ENCODE data around the gene MSRB1. TPM values are rescaled to one million over a fixed set of nuclear protein-coding genes. Genes with fewer than 3 reads are reported as not detected.

The MSRB1 gene
- total RNA-seq, 1 experiment from 2014 or later, result 26.4 TPM

GRCh38 chr16:1942047-1942809, 771 bp downstream of the MSRB1 start (continued):
- TF ChIP-seq USF2 (CRISPR knock-in tag; IDR thresholded peaks at IDR 0.05) (no peak), ZNF219 (CRISPR knock-in tag; IDR thresholded peaks at IDR 0.05; ENCODE audit: borderline replicate concordance) (no peak), TEAD1 (CRISPR knock-in tag; IDR thresholded peaks at IDR 0.05) (no peak), GRHL2 (CRISPR knock-in tag; IDR thresholded peaks at IDR 0.05; ENCODE audit: insufficient replicate concordance, severe bottlenecking) (no peak), ZNF416 (CRISPR knock-in tag; IDR thresholded peaks at IDR 0.05) (no peak), AR (CRISPR knock-in tag; IDR thresholded peaks at IDR 0.05) (no peak), ZSCAN18 (CRISPR knock-in tag; IDR thresholded peaks at IDR 0.05) (no peak), SOX15 (CRISPR knock-in tag; IDR thresholded peaks at IDR 0.05) (no peak), ETV6 (CRISPR knock-in tag; IDR thresholded peaks at IDR 0.05) (no peak), E2F4 (CRISPR knock-in tag; IDR thresholded peaks at IDR 0.05; ENCODE audit: borderline replicate concordance, low read depth) (no peak), PREB (CRISPR knock-in tag; IDR thresholded peaks at IDR 0.05; ENCODE audit: borderline replicate concordance) (no peak), CREB1 (CRISPR knock-in tag; IDR thresholded peaks at IDR 0.05) (no peak)

- peak; percentile 72 for DNase-seq (ENCODE audit: low spot score)
- H3K27me3 Mint-ChIP-seq (ENCODE audit: low read depth), result peaks cover 13% of the 10 kb centered on the region
- peaks cover 12% of the 10 kb centered on the region for H3K36me3 Mint-ChIP-seq
- ATAC-seq, result peak; percentile 15; the same call in 1 of the 2 replicates
- ChIA-PET POLR2A (interaction anchor here (0.5 to 1.5 kb wide), 5 partner anchors 12 to 70 kb away, joined by 3 to 19 read pairs (median 5); partner anchors contain the start of genes RPL3L and RPS2), CTCF (interaction anchor here (0.6 to 4.4 kb wide), 33 partner anchors 9 to 207 kb away, joined by 3 to 29 read pairs (median 4); partner anchors contain the start of genes FAHD1, NOXO1, NUBP2 and RAB26)
- peaks cover 22% of the 10 kb centered on the region for H3K4me1 Mint-ChIP-seq
- peak overlapping the region; percentile 87 for H3K4me3 Mint-ChIP-seq
- no peak overlapping the region for H3K27ac Mint-ChIP-seq
- no peaks in the 10 kb centered on the region for H3K9me3 Mint-ChIP-seq
- TF ChIP-seq IRF1 (CRISPR knock-in tag; IDR thresholded peaks at IDR 0.05), result no peak
- no peak for TF ChIP-seq MLX (CRISPR knock-in tag; IDR thresholded peaks at IDR 0.05)
- TF ChIP-seq PRRX2 (CRISPR knock-in tag; IDR thresholded peaks at IDR 0.05), result no peak
- no peak for TF ChIP-seq ZNF121 (CRISPR knock-in tag; IDR thresholded peaks at IDR 0.05)
- no peak for TF ChIP-seq PREB (CRISPR knock-in tag; IDR thresholded peaks at IDR 0.05; ENCODE audit: borderline replicate concordance)
- TF ChIP-seq FOXP1 (CRISPR knock-in tag; IDR thresholded peaks at IDR 0.05; ENCODE audit: borderline replicate concordance), result no peak
- TF ChIP-seq SP1 (CRISPR knock-in tag; conservative IDR thresholded peaks at IDR 0.05), result no peak
- no peak; the same call in 1 of the 2 replicates for TF ChIP-seq GABPB1 (CRISPR knock-in tag; IDR thresholded peaks at IDR 0.05)
- no peak for TF ChIP-seq CTCF (IDR thresholded peaks at IDR 0.05)
Measured at GRCh38 chr16:1941162-1942046, 1.6 kb downstream of the MSRB1 start.

Data from WTC11 (cell line).